A549 (cell line): ENCODE measurements around the gene PALS2. TPM values are rescaled to one million over a fixed set of nuclear protein-coding genes. Genes with fewer than 3 reads are reported as not detected.

ENCODE experiments used
- ATAC-seq, 2 experiments: fragments of 200-7000 bp in 1 of 2; fragments of >200 bp in 1 of 2; cut with Nextera tagmentation in 1 of 2; cut with Tn5 transposase in 1 of 2; 3 replicates each; pipeline versions ENCODE4 v1.8.0 to v1.9.1; 2018 to 2020; ENCODE audit warnings: mild to moderate bottlenecking in 1 of 2, moderate library complexity in 1 of 2
- CTCF ChIA-PET: fragments of 300-600 bp; sonication (Branson Sonifier 250); formaldehyde crosslinking; extraction: SDS; loops from one replicate; lab custom pipeline; 2021; ENCODE audit warnings: antibody characterized with exemption, inconsistent platforms; lab: Yijun Ruan, JAX
- POLR2A ChIA-PET: fragments of 350-600 bp; formaldehyde crosslinking; extraction: SDS; loops from one replicate; lab custom pipeline; 2021; ENCODE audit warnings: antibody characterized with exemption, inconsistent platforms; lab: Yijun Ruan, JAX
- DNase-seq, 2 experiments: peaks; one replicate each; pipeline versions ENCODE4 v3.0.0 to v3.0.0-alpha.2; 2011 to 2016; ENCODE audit warnings: low read depth in 1 of 2, low spot score in 1 of 2
- FAIRE-seq: peaks from 2 replicates; lab custom pipeline; 2011; peaks lifted over from hg19 to GRCh38; lab: Jason Lieb, UNC
- H3K27ac ChIP-seq, 2 experiments: fragments of >200 bp; sonication (Bioruptor Twin); formaldehyde crosslinking; 3 replicates each; pipeline ENCODE4 v1.5.1; 2016 to 2017
- H3K4me1 ChIP-seq: fragments of >200 bp; sonication (Bioruptor Twin); formaldehyde crosslinking; 3 replicates; pipeline ENCODE4 v1.6.1; 2016
- H3K4me2 ChIP-seq: fragments of >200 bp; sonication (Bioruptor Twin); formaldehyde crosslinking; 3 replicates; pipeline ENCODE4 v1.6.1; 2016
- H3K4me3 ChIP-seq: fragments of >200 bp; sonication (Bioruptor Twin); formaldehyde crosslinking; 3 replicates; pipeline ENCODE4 v1.5.1; 2016
- H3K9me3 ChIP-seq: fragments of >200 bp; sonication (Bioruptor Twin); formaldehyde crosslinking; 3 replicates; pipeline ENCODE4 v1.6.1; 2016
- ATOH8 ChIP-seq: fragments of 250-450 bp; sonication (Bioruptor Pico); IDR thresholded peaks from 2 replicates; pipeline ENCODE4 v1.5.0; 2020; ENCODE audit warnings: low read depth, mild to moderate bottlenecking, moderate library complexity
- BCL3 ChIP-seq: fragments of >200 bp; sonication (Bioruptor Twin); formaldehyde crosslinking; IDR thresholded peaks from 3 replicates; pipeline ENCODE4 v1.6.1; 2016
- CHD2 ChIP-seq: fragments of 150-350 bp; IDR thresholded peaks from 2 replicates; pipeline ENCODE4 v1.6.1; 2014; ENCODE audit warnings: low read length; ENCODE audit not compliant: partially characterized antibody
- CHD4 ChIP-seq: fragments of 200-600 bp; sonication (generic); IDR thresholded peaks from 2 replicates; pipeline ENCODE4 v1.6.1; 2016; ENCODE audit warnings: antibody characterized with exemption, mild to moderate bottlenecking, borderline replicate concordance
- EHMT2 ChIP-seq: fragments of 200-600 bp; sonication (generic); IDR thresholded peaks from 2 replicates; pipeline ENCODE4 v1.6.1; 2016; ENCODE audit warnings: antibody characterized with exemption, low read depth, mild to moderate bottlenecking, moderate library complexity
- HEYL ChIP-seq: fragments of 250-450 bp; sonication (Bioruptor Pico); IDR thresholded peaks from 2 replicates; pipeline ENCODE4 v1.8.0; 2021; ENCODE audit warnings: mild to moderate bottlenecking, moderate library complexity
- HMGXB4 ChIP-seq: fragments of 250-450 bp; sonication (Bioruptor Pico); IDR thresholded peaks from 2 replicates; pipeline ENCODE4 v1.5.0; 2021; ENCODE audit warnings: mild to moderate bottlenecking, moderate library complexity, borderline replicate concordance
- HOXB5 ChIP-seq: fragments of 250-450 bp; sonication (Bioruptor Pico); IDR thresholded peaks from 2 replicates; pipeline ENCODE4 v1.5.0; 2020; ENCODE audit warnings: mild to moderate bottlenecking, moderate library complexity
- JUNB ChIP-seq: fragments of >200 bp; sonication (Bioruptor Twin); formaldehyde crosslinking; IDR thresholded peaks from 2 replicates; pipeline ENCODE4 v1.6.1; 2016
- KDM1A ChIP-seq: fragments of 200-600 bp; sonication (generic); IDR thresholded peaks from 2 replicates; pipeline ENCODE4 v1.6.1; 2016; ENCODE audit warnings: low read depth, mild to moderate bottlenecking
- MAFK ChIP-seq: fragments of 450-650 bp; IDR thresholded peaks from 2 replicates; pipeline ENCODE4 v1.6.1; 2014; ENCODE audit not compliant: partially characterized antibody
- MYC ChIP-seq: IDR thresholded peaks from 2 replicates; pipeline ENCODE4 v1.6.1; 2012; ENCODE audit warnings: mild to moderate bottlenecking, inconsistent platforms, low read length, improper control_type of control experiment, borderline replicate concordance
- NFE2L2 ChIP-seq: fragments of 150-350 bp; conservative IDR thresholded peaks from 2 replicates; pipeline ENCODE4 v1.6.1; 2014; ENCODE audit warnings: low read length
- NPAS2 ChIP-seq: fragments of 250-450 bp; sonication (Bioruptor Pico); IDR thresholded peaks from 2 replicates; pipeline ENCODE4 v1.8.0; 2022; ENCODE audit warnings: mild to moderate bottlenecking, moderate library complexity, borderline replicate concordance
- POLR2A ChIP-seq: IDR thresholded peaks from 2 replicates; pipeline ENCODE4 v1.6.1; 2012; ENCODE audit warnings: mild to moderate bottlenecking, low read length
- RFX5 ChIP-seq: fragments of 450-650 bp; IDR thresholded peaks from 2 replicates; pipeline ENCODE4 v1.7.1; 2014; ENCODE audit warnings: antibody characterized with exemption, mild to moderate bottlenecking, moderate library complexity
- RNF2 ChIP-seq: fragments of 200-600 bp; sonication (generic); IDR thresholded peaks from 2 replicates; pipeline ENCODE4 v1.6.1; 2016; ENCODE audit warnings: low read depth, mild to moderate bottlenecking, antibody characterized with exemption, moderate library complexity, borderline replicate concordance
- ZC3H11A ChIP-seq: fragments of 450-650 bp; IDR thresholded peaks from 2 replicates; pipeline ENCODE4 v1.6.1; 2014; ENCODE audit warnings: antibody characterized with exemption, mild to moderate bottlenecking
- ZFP36 ChIP-seq: fragments of 450-650 bp; IDR thresholded peaks from 2 replicates; pipeline ENCODE4 v1.6.1; 2014; ENCODE audit warnings: borderline replicate concordance; ENCODE audit not compliant: partially characterized antibody
- ZNF302 ChIP-seq: fragments of 250-450 bp; sonication (Bioruptor Pico); IDR thresholded peaks from 2 replicates; pipeline ENCODE4 v1.9.0; 2021; ENCODE audit warnings: inconsistent platforms, mild to moderate bottlenecking, moderate library complexity
- ZSCAN20 ChIP-seq: fragments of 250-450 bp; sonication (Bioruptor Pico); IDR thresholded peaks from 2 replicates; pipeline ENCODE4 v1.8.0; 2022; ENCODE audit warnings: mild to moderate bottlenecking, moderate library complexity
- WGBS: methylation state at CpG from one replicate; pipeline ENCODE4 v1.1.6; 2017; ENCODE audit errors: missing lambda C conversion rate; 5-methylcytosine and 5-hydroxymethylcytosine counted together
- polyA plus RNA-seq, 4 experiments: library from polyadenylated mRNA; depleted of rRNA in 3 of 4; stranded (reverse); fragments of >200 nt; fragmentation: RNase III in 1 of 4; extraction: RNeasy Plus Mini Kit Qiagen cat#74134 plus additional on column Dnase treatment in 1 of 4; gene quantifications; 2 replicates in 3 of 4; 3 replicates in 1 of 4; pipeline ENCODE4 v1.2.3, GENCODE V29; 2011 to 2017

PALS2 gene
- polyA plus RNA-seq, 2 of the 4 experiments (the other 2 are of a cell fraction): 16.4 to 17.8 TPM

GRCh38 chr7:24549991-24550390, 23.3 kb upstream of the PALS2 start:
- Histone ChIP-seq H3K4me3 (no peak overlapping the region), H3K4me2 (no peak overlapping the region)
- no peak for FAIRE-seq
- no peak for DNase-seq
- no peak for ATAC-seq
- 15% methylated on average over 4 of the region's 4 CpGs for WGBS
- TF ChIP-seq MYC (no peak), BCL3 (no peak)
- TF ChIP-seq, all 56 proteins: peak for 0
- Histone ChIP-seq H3K9me3 (no peaks in the 10 kb centered on the region), H3K4me1 (no peaks in the 10 kb centered on the region), H3K27ac (no peak overlapping the region)
- ChIA-PET CTCF (interaction anchor here (0.9 kb wide), 1 partner anchor 46 kb away, joined by 4 read pairs; no protein-coding TSS in a partner anchor), POLR2A (no interaction called here)

GRCh38 chr7:24555184-24555583, 18.1 kb upstream of the PALS2 start:
- Histone ChIP-seq H3K4me1 (no peaks in the 10 kb centered on the region), H3K4me3 (no peak overlapping the region), H3K9me3 (no peaks in the 10 kb centered on the region), H3K4me2 (no peak overlapping the region), H3K27ac (no peak overlapping the region)
- FAIRE-seq (no peak), DNase-seq (no peak), ATAC-seq (no peak)
- ChIA-PET CTCF (interaction anchor here (0.6 kb wide), 1 partner anchor 9 kb away, joined by 3 read pairs; no protein-coding TSS in a partner anchor), POLR2A (no interaction called here)
- TF ChIP-seq ZNF302 (CRISPR knock-in tag) (no peak), JUNB (no peak), HOXB5 (CRISPR knock-in tag) (no peak), CHD4 (no peak), ATOH8 (CRISPR knock-in tag) (no peak), ZFP36 (no peak), ZSCAN20 (no peak), MYC (no peak), POLR2A (no peak), RFX5 (no peak), KDM1A (no peak)

- no peak for ATAC-seq
- Histone ChIP-seq H3K4me1 (no peaks in the 10 kb centered on the region), H3K27ac (no peak overlapping the region)
- CTCF ChIA-PET: interaction anchor here (0.6 kb wide), 1 partner anchor 10 kb away, joined by 3 read pairs; no protein-coding TSS in a partner anchor
- WGBS: 56% methylated on average over 5 of the region's 5 CpGs
- TF ChIP-seq HEYL (CRISPR knock-in tag): no peak
- no peak for TF ChIP-seq NFE2L2
- TF ChIP-seq EHMT2: no peak
- no peak for TF ChIP-seq CHD2
- no peak for TF ChIP-seq ATOH8 (CRISPR knock-in tag)
- no peak for TF ChIP-seq MAFK
- TF ChIP-seq HMGXB4: no peak
- no peak for TF ChIP-seq BCL3
- TF ChIP-seq ZC3H11A: no peak
- TF ChIP-seq NPAS2 (CRISPR knock-in tag): no peak
- TF ChIP-seq RNF2: no peak
- TF ChIP-seq, all 56 proteins: peak for 0
- DNase-seq (no peak), FAIRE-seq (no peak)
- POLR2A ChIA-PET: no interaction called here
- H3K4me2 ChIP-seq: no peak overlapping the region
- no peaks in the 10 kb centered on the region for H3K9me3 ChIP-seq
- H3K4me3 ChIP-seq: no peak overlapping the region
These were observed 17.5 kb upstream of the PALS2 start for GRCh38 chr7:24555719-24556118.
